ENCODE data around the gene TACSTD2. TPM values are rescaled to one million over a fixed set of nuclear protein-coding genes. Genes with fewer than 3 reads are reported as not detected.
"Not testable (repeated sequence)": the region's sequence is repeated elsewhere in the genome, so short reads cannot be mapped to it uniquely, and the experiment has no call there.

The TACSTD2 gene
- total RNA-seq, 4 donors from 2014 or later: 0.55 to 0.79 TPM; not detected in 2

DNA sequence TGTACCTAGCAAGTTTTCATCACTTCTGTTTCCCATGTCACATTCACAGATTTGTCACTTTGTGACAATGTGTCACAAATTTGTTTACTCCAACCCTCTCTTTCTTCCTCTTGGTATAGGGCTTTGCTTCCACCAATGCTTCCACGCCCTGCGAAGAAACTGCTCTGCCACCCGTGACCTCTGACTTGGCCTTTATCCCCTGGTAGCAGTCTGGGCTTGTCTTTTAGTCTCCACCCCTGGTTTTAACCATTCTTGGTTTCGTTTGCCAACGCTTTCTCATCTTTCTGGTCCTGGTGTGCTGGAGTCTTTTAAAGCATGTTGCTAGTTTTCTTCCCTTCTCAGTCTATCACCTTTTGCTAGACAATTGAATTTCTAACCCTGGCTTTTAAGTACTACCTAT lies 8.1 kb downstream of the TACSTD2 start:
- H3K4me3 ChIP-seq: no peak overlapping the region
- TF ChIP-seq EP300 (IDR thresholded peaks at IDR 0.05; ENCODE audit: low read depth): no peak
- no peak for TF ChIP-seq POLR2AphosphoS5 (IDR thresholded peaks at IDR 0.05)
- TF ChIP-seq, protein P1, sequence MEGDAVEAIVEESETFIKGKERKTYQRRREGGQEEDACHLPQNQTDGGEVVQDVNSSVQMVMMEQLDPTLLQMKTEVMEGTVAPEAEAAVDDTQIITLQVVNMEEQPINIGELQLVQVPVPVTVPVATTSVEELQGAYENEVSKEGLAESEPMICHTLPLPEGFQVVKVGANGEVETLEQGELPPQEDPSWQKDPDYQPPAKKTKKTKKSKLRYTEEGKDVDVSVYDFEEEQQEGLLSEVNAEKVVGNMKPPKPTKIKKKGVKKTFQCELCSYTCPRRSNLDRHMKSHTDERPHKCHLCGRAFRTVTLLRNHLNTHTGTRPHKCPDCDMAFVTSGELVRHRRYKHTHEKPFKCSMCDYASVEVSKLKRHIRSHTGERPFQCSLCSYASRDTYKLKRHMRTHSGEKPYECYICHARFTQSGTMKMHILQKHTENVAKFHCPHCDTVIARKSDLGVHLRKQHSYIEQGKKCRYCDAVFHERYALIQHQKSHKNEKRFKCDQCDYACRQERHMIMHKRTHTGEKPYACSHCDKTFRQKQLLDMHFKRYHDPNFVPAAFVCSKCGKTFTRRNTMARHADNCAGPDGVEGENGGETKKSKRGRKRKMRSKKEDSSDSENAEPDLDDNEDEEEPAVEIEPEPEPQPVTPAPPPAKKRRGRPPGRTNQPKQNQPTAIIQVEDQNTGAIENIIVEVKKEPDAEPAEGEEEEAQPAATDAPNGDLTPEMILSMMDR (IDR thresholded peaks at IDR 0.05): no peak
- TF ChIP-seq POLR2A (IDR thresholded peaks at IDR 0.05): no peak
- no peaks in the 10 kb centered on the region for H3K9me3 ChIP-seq
- no peaks in the 10 kb centered on the region for H3K36me3 ChIP-seq
- H3K27me3 ChIP-seq: peaks cover 18% of the 10 kb centered on the region
- no peaks in the 10 kb centered on the region for H3K4me1 ChIP-seq
- no peak overlapping the region for H3K27ac ChIP-seq
- in situ Hi-C loops (cut with MboI; ENCODE audit: low pct_ligation_motif_present in 1 of 4, low pct_unique_long_range_greater_than_20kb in 1 of 4, low sequenced_read_pairs in 3 of 4) (no loop called here), intact Hi-C loops (cut with DNase I; ENCODE audit: low total_unique reads) (no loop called here)
- WGBS, 2 donors (ENCODE audit: low coverage in 1 of 2): 61 to 85% methylated on average over 3 to 5 of the region's 5 CpGs
- DNase-seq: no peak

DNA sequence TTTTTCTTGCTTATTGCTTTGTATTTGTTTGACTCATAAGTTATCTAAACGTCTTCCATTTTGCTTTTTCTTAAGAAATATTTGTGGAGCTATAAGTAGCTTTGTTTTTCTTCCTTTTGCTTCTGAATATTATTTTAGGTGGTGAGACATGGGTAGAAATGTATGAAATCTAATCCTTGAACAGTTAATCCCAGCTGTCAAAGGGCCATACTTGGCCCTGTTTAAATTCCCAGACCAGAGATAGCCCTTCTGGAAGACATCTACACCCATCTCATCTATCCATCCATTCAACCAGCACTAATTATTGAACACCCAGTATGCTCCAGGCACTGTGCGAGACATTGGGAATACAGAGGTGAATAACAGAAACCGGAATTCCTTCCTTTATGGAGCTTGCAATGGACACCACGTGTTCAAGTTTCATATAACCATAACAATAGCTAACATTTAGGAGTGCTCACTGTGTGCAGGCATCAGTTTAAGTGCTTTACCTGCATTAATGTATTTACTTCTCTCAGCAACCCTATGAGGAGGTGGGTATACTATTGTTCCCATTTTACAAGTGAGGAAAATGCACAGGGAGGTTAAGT lies 8.7 kb downstream of the TACSTD2 start:
- in situ Hi-C loops (cut with MboI; ENCODE audit: low pct_ligation_motif_present in 1 of 4, low pct_unique_long_range_greater_than_20kb in 1 of 4, low sequenced_read_pairs in 3 of 4): no loop called here
- Histone ChIP-seq H3K27me3 (peaks cover 15% of the 10 kb centered on the region), H3K4me3 (no peak overlapping the region), H3K36me3 (no peaks in the 10 kb centered on the region), H3K27ac (no peak overlapping the region), H3K4me1 (no peaks in the 10 kb centered on the region), H3K9me3 (no peaks in the 10 kb centered on the region)
- intact Hi-C loops (cut with DNase I; ENCODE audit: low total_unique reads): no loop called here
- DNase-seq: no peak
- TF ChIP-seq EP300 (IDR thresholded peaks at IDR 0.05; ENCODE audit: low read depth): no peak
- no peak for TF ChIP-seq POLR2A (IDR thresholded peaks at IDR 0.05)
- no peak for TF ChIP-seq POLR2AphosphoS5 (IDR thresholded peaks at IDR 0.05)
- TF ChIP-seq, protein P1 (IDR thresholded peaks at IDR 0.05): no peak
- 71 to 72% methylated on average over 4 of the region's 4 CpGs for WGBS, 2 donors (ENCODE audit: low coverage in 1 of 2)

DNA sequence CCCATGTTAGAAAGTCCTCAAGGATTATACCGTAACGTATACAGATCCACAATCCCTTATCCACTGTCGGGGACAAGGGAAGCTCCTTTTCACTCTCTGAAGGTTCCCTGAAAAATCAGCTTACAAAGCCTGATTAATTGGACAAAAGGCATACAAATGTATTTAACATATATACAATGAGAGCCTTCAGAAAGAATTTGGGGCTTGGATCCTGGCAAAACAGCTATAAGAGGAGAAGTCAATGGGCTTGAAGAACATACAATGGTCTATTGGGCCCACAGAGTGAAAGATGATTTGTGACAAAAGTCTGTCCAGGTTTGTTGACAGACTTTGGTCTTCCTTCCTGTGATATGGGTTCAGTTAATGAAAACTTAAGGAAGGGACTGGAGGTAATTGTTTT lies 10.7 kb downstream of the TACSTD2 start:
- TF ChIP-seq POLR2AphosphoS5 (IDR thresholded peaks at IDR 0.05) (no peak), EP300 (IDR thresholded peaks at IDR 0.05; ENCODE audit: low read depth) (no peak), POLR2A (IDR thresholded peaks at IDR 0.05) (no peak)
- TF ChIP-seq, protein P1 (IDR thresholded peaks at IDR 0.05): no peak
- H3K36me3 ChIP-seq: no peaks in the 10 kb centered on the region
- no peaks in the 10 kb centered on the region for H3K9me3 ChIP-seq
- no peak overlapping the region for H3K4me3 ChIP-seq
- DNase-seq: no peak
- 90% methylated on average over 3 of the region's 3 CpGs; no CpG with 5 or more reads in 1 of the 2 donors for WGBS, 2 donors (ENCODE audit: low coverage in 1 of 2)
- intact Hi-C loops (cut with DNase I; ENCODE audit: low total_unique reads): no loop called here
- no peak overlapping the region for H3K27ac ChIP-seq
- H3K27me3 ChIP-seq: peaks cover 5% of the 10 kb centered on the region
- in situ Hi-C loops (cut with MboI; ENCODE audit: low pct_ligation_motif_present in 1 of 4, low pct_unique_long_range_greater_than_20kb in 1 of 4, low sequenced_read_pairs in 3 of 4): no loop called here
- H3K4me1 ChIP-seq: no peaks in the 10 kb centered on the region

DNA sequence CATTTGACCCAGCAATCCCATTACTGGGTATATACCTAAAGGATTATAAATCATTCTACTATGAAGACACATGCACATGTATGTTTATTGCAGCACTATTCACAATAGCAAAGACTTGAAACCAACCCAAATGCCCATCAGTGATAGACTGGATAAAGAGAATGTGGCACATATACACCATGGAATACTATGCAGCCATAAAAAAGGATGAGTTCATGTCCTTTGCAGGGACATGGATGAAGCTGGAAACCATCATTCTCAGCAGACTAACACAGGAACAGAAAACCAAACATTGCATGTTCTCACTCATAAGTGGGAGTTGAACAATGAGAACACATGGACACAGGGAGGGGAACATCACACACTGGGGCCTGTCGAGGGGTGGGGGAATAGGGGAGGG lies 13.3 kb downstream of the TACSTD2 start:
- H3K27ac ChIP-seq; DNase-seq; H3K4me3 ChIP-seq; H3K9me3 ChIP-seq; H3K36me3 ChIP-seq; H3K27me3 ChIP-seq; in situ Hi-C loops (cut with MboI; ENCODE audit: low pct_ligation_motif_present in 1 of 4, low pct_unique_long_range_greater_than_20kb in 1 of 4, low sequenced_read_pairs in 3 of 4); H3K4me1 ChIP-seq; intact Hi-C loops (cut with DNase I; ENCODE audit: low total_unique reads): not testable (repeated sequence)
- WGBS, 2 donors (ENCODE audit: low coverage in 1 of 2): 83 to 90% methylated on average over 1 of the region's 1 CpG

DNA sequence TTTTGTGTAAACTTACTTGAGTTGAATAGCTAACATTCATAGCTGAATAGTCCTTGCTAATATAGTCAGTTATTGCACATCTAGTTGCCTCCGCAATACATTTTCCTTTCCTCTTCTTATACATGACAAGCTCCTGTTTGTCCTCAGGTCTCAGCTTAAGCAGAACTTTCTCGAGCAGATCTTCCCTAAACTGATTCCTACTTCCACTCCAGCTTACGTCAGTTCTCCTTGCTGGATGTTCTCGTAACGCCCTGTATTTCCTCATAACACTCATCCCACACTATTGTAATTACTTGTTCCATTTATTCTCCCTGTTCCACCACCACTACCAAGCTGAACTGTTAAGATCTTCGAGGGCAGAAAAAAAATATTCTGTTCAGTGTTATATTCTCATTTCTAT lies 15.4 kb downstream of the TACSTD2 start:
- peaks cover 3 to 5% of the 10 kb centered on the region in 2 donors for H3K9me3 ChIP-seq
- intact Hi-C loops (cut with DNase I; ENCODE audit: low total_unique reads) (no loop called here), in situ Hi-C loops (cut with MboI; ENCODE audit: low pct_ligation_motif_present in 1 of 4, low pct_unique_long_range_greater_than_20kb in 1 of 4, low sequenced_read_pairs in 3 of 4) (no loop called here)
- WGBS, 2 donors (ENCODE audit: low coverage in 1 of 2): 77 to 80% methylated on average over 6 of the region's 6 CpGs
- no peaks in the 10 kb centered on the region for H3K27me3 ChIP-seq
- TF ChIP-seq EP300 (IDR thresholded peaks at IDR 0.05; ENCODE audit: low read depth): no peak
- TF ChIP-seq, protein P1 (IDR thresholded peaks at IDR 0.05): no peak
- no peak for TF ChIP-seq POLR2A (IDR thresholded peaks at IDR 0.05)
- H3K4me3 ChIP-seq: no peak overlapping the region
- no peak for DNase-seq
- H3K36me3 ChIP-seq: no peaks in the 10 kb centered on the region
- H3K4me1 ChIP-seq: no peaks in the 10 kb centered on the region
- H3K27ac ChIP-seq: no peak overlapping the region

Measured in transverse colon (tissue), 4 donors.